GM20000 (cell line): ENCODE measurements around the gene NADK2.

Experiments
- DNase-seq: peaks from one replicate; pipeline ENCODE4 v3.0.0; 2012; ENCODE audit warnings: low spot score
- TF ChIP-seq, protein P1 (sequence below): IDR thresholded peaks from 2 replicates; pipeline ENCODE4 v1.5.1; 2012; ENCODE audit warnings: mild to moderate bottlenecking, control low read depth; ENCODE audit errors: extremely low read depth, missing control alignments

NADK2 gene

DNA sequence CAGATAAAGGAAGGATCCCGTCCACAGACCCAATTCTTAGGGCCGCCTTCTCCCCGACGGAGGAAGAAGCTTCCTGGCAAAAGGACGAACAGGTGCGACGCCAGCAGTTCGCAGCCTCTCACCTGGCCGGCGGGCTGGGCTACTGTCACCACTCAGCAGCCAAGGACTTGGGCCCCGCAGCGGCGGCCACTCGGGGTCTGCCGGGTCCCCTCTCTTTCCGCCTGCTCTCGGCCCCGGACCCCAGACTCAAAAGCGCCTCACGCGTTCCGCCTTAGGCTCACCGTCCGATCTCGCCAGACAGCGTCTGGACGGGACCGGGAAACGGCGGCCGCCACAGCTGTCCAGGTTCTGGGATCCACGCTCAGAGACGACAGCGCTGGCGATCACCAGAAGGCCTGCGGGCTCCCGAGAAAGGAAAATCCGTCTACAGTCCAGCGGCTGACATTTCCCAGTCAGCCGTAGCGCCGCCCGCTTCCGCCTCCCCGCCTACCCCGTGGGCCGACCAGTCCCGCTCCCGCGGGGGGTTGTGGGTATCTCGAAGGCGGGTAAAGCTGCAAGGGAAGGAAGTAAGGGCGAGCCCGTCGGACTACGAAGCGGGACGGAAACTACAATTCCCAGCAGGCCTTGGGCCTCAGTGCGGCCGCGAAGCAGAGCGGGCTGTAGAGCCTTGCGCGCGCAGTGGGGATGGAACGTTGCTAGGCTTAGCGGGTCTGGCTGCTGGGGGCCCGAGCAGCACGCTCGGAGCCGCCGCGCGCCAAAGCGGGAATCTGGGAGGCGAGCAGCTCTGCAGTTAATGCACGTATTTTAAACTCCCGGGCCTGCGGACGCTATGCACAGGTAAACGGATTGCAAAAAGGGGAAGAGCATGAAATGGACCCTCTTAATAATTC, 90.0 kb downstream of the NADK2 start, which contains the start of the genes LMBRD2 and SKP2:
TSS of gene LMBRD2 (minus strand) at position 454 of the 890 bp plus-strand sequence. CDS start 8,538 bp downstream, outside the sequence.
TSS of gene SKP2 (plus strand) at position 678 of the 890 bp plus-strand sequence. CDS start at position 830, 152 bp downstream.
- peak; percentile 93 for DNase-seq
- TF ChIP-seq, protein P1, sequence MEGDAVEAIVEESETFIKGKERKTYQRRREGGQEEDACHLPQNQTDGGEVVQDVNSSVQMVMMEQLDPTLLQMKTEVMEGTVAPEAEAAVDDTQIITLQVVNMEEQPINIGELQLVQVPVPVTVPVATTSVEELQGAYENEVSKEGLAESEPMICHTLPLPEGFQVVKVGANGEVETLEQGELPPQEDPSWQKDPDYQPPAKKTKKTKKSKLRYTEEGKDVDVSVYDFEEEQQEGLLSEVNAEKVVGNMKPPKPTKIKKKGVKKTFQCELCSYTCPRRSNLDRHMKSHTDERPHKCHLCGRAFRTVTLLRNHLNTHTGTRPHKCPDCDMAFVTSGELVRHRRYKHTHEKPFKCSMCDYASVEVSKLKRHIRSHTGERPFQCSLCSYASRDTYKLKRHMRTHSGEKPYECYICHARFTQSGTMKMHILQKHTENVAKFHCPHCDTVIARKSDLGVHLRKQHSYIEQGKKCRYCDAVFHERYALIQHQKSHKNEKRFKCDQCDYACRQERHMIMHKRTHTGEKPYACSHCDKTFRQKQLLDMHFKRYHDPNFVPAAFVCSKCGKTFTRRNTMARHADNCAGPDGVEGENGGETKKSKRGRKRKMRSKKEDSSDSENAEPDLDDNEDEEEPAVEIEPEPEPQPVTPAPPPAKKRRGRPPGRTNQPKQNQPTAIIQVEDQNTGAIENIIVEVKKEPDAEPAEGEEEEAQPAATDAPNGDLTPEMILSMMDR = no peak

DNA sequence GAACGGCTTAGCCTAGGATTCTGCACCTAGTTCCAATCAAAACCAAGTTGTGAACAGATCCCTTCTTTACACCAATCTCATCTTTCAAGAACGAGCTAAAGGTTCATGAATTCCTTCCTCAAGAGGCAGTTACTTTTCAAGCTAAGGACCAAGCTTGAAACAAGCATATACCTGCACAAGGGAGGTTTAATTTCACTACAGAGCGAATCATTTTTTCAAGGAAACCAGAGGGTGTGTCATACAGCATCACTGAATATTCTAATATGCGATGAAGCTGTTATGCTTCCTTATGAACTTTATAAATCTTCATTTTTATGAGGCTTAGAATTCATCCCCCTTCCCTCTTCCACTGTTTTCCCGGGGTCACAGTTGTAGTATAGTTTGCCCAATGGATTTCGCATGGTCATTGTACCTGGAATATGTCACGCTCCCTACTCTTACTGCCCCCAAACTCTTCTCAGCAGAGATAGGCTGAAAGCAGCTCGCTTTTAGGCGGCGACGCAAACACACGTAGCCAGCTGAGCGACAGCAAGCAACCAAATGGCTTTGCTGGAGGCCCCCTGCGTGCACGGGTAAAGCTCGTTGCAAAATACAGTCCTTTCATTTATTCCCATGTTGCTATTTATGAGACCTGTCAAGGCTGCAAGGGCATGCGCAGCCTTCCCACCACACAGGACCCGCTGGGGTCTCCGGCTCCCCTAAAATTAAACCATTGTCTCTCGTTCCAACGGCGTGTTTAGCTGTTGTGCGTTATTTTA, 90.9 kb downstream of the NADK2 start:
- DNase-seq = peak; percentile 53
- TF ChIP-seq, protein P1 = no peak

DNA sequence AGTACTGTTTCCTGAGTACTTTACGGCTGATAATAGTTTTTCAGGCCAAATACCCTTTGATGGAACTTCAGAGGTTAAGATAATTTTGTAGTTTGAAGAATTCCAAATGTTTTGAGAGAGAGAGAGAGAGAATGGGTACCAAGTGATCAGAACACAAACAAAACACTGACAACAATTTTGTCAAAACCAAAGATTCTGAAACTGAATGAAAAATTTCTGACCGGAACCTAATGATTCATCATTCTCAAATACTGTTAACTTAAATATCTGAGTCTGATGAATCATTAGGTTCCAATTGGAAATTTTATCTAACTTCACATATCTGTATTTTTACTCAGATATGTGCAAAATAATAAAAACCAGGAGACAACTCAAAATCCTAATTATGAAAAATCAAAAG, 94.0 kb downstream of the NADK2 start:
- TF ChIP-seq, protein P1 = no peak
- no peak for DNase-seq

DNA sequence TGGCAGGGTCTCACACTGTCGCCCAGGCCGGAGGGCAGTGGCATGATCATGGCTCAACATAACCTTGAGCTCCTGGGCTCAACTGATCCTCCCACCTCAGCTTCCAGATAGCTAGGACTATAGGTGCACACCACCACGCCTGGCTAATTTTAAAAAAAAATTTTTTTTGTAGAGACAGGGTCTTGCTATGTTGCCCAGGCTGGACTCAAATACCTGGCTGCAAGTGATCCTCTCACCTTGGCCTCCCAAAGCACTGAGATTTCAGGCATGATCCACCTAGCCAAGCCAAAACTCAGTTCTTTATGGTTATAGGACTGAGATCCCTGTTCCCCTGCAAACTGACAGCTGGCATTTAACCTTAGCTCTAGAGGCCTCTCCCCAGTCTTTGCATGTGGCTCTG, 95.3 kb downstream of the NADK2 start:
- TF ChIP-seq, protein P1 = no peak
- no peak for DNase-seq

DNA sequence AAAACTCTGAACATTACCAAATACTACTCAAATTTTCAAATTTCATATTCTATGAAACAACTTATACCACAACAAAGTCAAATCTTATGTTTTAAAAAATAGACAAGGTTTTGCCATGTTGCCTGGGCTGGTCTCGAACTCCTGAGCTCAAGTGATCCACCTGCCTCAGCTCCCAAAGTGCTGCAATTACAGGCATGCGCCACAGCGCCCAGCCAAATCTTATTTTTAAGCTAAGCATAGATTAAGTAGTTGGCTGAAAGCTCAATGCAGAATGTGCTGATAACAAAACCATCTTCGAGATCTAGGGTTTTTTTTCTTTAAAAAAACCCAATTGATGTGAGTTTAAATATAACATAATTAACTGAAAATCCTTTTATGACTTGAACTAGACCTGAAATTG, 96.4 kb downstream of the NADK2 start:
- TF ChIP-seq, protein P1 = no peak
- no peak for DNase-seq
